A172 (cell line): Measurements from ENCODE around the gene B4GALT1. TPM values are rescaled to one million over a fixed set of nuclear protein-coding genes. Genes with fewer than 3 reads are reported as not detected.

Experiments used
- DNase-seq: peaks from one replicate; pipeline ENCODE4 v3.0.0-alpha.2; 2015; ENCODE audit warnings: low spot score
- total RNA-seq: library from RNA; depleted of rRNA; stranded (reverse); fragments of >200 nt; shearing (Covaris generic); gene quantifications from 2 replicates; pipeline ENCODE4 v1.2.3, GENCODE V29; 2014

B4GALT1 gene
- total RNA-seq, 1 experiment from 2014 or later, result 19.8 TPM

DNA sequence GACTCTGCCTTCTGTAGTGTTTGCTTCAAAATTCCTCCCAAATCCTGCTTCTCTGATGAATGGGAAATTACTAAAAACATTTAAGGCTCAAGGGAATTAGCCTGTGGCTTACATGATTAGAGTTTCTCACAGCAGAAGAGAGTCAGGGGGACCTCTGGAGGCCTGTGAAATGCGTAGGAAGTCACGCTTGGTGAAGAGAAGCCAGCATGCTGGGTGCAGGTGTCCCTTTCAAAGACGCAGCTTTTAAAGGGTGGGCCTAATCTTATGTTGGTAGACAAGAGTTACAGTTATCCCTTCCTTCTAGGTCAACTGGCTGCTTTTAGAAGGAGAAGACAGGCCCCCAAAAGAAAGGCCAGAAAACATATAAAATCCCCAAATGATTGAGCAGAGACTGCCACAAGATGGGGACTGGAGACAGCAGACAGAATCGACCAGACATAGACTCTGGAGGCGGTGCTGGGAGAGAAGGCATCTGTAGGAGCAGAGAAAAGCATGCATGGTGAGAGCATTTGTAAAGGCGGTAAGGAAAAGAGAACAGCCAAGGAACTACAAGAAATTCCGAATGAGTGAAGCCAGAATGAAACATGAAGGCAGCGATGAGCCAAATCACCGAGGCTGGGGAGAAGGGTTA lies 42.3 kb downstream of the B4GALT1 start:
- DNase-seq, result no peak

DNA sequence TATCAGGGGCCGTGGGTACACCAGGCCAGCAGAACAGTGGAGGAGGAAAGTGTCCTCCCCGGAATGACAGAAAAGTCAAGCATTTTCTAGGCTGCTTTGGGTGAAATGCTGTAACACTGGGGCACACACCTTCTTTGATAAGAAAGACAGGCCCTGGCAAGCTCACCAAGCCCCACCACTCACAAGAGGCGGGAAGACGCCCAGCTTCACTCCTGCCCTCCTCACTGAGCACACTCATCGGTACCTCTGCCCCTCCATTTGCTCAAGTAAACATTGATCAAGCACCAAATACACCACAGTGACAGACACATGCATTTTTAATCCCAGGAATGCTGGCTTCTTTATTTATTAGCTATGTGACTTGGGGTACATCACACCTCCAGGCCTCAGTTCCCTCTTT lies 43.1 kb downstream of the B4GALT1 start:
- no peak for DNase-seq

DNA sequence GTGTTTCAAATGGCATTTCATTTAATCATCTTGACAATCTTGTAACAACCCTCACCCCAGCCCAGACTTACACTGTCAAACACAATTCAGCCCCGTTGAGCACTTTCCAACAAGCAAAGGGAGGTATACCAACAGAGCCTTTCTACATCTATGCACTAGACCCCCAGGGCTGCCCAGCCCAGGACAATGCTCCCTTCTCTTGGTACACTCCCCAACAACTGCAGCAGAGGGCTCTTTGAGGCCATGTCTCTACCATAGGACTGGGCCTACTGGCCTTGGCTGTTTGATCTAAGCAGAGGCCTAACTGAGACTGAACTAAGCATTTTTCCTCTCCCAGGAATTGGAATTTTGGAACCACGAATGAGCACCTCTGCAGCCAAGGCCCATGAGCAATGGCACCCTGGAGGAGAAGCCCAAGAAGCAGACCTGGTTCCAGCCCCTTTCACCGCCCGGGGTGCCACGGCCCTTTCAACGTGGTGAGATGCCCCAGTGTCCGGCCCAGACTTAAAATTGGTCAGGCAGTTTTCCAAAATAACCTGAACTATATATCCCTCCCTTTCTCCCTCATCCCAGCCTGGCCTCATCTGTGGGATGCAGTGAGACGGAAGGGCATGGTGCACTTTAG lies 43.6 kb downstream of the B4GALT1 start:
- no peak for DNase-seq

DNA sequence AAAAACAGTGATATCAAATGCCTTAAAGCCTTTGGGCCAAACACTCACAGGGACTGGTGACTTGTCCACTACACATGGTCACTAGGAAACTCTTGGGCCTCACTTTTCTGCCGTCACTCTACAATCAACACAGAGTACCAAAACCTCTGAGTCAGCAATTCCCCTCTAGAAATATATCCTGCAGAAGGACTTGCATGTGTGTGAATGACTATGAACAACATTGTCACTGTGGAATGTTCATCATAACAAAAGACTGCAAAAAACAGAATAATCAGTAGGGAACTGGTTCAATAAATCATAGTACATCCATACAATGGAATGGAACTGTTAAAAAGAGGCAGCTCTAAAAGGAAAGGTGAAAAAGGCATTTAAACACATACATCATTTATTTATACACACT lies 46.5 kb downstream of the B4GALT1 start:
- DNase-seq, result no peak

DNA sequence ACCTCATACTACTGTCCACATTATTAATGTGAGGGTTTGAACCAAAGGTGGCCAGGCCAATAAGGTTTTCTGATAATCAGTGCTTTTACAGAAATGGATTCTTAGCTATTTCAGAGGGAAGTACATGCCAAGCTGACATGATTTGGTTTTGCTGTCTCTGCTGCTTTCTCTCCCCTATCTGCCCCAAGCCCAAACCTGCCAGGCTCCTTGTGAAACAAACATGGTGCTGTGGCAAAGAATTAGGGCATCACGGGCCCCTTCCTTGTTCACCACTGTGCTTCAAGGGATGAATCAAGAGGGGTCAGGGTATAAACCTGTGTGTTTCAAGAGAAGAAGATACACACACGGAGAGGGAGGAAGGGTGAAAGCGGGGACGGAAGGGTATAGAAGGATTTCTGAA lies 49.3 kb downstream of the B4GALT1 start:
- DNase-seq, result no peak

DNA sequence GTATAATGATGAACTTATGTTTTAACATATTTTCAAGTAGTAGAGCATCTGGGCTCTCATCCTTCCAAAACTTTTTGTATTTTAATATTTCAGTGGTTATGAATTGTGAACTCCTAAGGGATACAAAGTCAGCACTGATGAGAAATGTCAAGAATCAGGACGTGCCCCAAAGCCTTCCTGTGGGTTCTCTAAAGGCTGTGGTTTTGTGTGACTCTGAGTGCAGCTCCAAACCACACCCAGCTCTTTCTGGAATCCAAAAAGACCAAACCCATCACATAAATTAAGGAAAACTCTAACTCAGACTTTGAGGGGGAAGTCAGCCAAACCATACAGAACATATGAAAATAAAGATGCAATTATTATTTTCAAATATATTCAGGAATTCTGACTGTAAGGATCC lies 49.8 kb downstream of the B4GALT1 start:
- peak; percentile 51 for DNase-seq

DNA sequence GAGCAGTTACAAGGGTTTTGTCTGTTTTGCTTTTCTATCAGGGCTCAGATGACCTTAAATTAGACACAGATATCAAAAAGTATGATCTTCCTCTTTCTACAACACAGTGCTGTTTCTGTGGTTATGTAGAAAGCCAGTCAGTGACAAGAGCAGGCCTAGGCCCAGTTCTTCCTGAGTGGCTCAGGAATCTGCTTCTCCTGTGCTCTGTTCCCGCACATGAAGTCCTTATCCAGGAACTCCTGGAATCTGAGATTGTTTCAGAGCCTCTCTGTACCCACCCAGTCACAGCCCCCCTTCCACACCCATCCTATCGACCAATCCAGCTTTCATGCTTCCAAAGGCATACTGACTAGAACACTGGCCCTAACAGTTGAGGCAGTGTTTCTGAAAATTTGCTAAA lies 50.3 kb downstream of the B4GALT1 start:
- peak; percentile 18 for DNase-seq

DNA sequence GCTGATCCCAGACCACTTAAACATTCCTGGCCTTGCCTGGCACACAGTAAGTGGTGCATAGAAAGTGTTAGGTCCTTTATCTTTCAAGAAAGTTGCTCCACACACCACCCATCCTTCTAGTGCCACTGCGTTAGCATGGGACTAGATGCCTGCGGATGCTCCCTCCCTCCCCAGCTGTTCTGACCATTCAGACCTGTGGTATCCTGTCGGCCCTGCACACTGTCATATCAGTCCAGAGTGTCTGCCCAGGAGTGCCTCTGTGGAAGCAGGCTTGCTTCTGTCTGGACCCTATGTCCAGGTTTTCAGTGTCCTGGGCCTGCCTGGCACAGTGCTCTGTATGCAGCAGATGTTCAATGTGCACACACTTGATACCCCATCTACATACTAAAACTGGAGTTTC lies 52.4 kb downstream of the B4GALT1 start:
- DNase-seq, result no peak

DNA sequence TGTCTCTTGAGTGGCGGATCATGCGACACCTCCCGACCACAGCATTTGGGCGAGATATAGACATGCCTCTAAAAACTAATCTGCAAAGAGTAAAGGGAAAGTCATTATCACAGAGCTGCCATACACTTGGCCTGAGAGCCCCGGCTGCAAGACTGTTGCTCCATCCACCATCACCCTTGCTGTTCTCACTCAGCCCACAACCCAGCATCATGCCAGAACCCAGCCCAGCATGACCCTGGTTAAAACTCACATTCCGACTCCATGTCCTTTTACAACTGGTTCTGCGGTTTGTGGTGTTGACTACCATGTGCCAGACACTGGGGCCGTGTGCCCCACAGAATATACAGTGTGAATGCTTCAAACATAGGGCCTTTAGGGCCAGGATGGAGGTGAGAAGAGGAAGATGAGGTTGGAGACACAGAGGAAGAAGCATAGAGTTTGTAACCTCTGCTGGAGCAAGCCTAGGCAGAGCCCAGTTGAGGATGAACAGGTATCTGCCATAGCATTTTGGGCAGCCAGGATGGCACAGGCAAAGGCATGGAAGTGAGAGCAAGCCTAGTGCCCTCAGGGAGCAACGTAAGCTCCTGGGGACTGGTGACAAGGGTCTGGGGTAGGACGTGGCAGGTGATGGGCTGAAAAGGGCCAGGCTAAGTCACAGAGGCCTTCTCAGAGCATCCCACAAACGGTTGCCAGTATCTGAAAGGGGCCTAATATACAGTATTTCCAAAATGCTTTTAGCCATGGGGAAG lies 53.2 kb downstream of the B4GALT1 start:
- DNase-seq, result no peak

DNA sequence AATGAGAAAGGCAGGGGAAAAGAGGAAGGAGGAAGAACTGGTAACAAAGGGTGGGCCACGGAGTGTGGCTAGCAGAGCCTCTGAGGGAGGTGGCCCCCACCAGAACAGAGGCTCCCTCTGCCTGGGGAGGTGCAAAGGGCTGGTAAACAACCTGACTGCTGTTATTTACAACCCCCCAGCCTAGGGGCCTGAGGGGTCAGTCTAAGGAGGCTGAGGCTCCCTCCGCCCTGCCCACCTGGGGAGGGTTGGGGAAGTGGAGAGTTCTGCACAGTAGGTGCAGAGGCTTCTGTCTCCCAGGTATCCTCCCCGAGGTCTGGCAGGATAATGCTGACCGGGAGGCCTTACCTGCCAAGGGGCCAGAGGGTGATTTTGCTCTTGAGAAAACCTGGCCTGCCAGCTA lies 55.0 kb downstream of the B4GALT1 start:
- DNase-seq, result no peak

DNA sequence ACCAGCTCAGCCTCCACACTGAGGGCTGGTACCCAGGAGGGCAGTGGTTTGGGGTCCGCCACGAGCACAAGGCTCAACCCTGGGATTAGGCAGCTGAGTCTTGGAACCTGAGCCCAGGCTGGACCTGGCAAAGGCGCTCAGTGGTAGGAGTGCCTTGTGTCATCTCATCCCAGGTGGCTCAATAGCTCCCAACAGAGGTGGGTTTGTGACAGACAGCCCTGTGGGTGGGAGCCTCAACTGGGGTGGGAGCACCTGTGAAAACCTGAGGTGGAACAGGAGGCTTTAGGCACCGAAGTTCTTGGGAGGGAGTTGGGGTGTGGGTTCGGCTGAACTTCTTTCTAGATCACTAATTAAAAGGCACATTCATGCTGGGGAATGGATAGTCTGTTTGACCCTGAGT lies 55.5 kb downstream of the B4GALT1 start:
- DNase-seq, result no peak

DNA sequence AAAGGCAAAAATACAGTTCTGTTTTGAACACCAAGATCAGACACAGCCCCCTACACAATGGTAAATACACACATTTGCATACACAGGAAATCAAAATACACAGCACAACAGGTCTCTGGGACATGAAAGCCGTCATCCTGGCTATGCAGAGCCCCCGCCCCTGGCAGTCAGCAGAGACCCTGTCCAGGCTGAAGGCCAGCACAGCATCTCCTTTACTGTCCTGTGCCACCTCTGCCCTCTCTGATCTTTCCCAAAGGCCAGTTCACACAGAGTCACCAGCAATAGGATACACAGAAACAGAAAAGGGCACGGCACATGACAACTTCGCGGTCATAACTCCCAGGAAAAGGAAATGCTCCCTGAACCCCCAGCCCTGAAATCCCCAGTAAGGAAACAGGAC lies 56.5 kb downstream of the B4GALT1 start:
- no peak for DNase-seq

DNA sequence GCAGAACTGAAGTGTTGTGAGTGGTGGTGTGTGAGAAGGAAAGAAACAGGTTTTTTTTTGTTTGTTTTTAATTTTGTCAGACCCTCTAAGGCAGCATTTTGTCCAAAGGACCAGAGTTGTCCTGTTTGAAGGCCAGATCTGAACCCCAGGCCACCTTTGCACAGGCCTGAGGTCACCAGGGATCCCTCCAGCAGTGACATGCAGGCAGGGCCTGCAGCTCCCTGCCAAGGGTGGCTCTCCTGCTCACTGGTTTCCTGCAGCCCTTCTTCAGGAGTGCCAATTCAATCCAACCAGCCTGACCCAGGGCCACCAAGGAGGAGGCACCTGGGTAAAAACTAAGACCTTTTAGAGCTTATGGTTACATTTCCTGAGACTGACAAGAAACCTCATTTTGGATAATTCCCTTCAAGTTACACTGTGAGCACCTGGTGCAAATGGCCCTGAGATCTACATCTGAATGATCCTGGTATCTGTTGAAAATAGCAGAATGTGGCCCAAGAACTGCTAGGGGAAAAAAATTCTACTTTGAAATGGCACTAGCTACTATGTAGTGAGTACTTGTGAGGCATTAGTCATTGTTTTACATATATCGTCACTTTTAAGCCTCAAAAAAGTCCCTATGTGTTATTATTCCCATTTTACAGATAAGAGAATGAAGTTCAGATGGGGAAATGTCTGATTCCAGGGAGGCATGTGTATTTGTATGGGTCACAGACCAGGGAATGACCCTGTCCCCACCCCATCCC lies 57.1 kb downstream of the B4GALT1 start:
- DNase-seq, result no peak

DNA sequence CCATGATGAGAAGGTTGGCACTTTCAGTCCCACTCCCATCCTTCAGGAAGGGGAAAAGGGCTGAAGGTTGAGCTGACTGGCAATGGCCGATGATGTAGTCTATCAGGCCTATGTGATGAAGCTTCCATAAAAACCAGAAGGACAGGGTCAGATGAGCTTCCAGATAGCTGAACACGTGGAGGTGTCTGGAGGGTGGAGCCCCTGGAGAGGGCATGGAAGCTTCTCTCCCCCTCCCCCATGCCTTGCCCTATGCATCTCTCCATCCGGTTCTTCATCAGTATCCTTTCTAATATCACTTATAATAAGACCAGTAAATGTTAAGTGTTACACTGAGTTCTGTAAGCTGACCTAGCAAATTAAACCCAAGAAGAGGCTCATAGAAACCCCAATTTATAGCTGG lies 58.0 kb downstream of the B4GALT1 start:
- DNase-seq, result no peak

DNA sequence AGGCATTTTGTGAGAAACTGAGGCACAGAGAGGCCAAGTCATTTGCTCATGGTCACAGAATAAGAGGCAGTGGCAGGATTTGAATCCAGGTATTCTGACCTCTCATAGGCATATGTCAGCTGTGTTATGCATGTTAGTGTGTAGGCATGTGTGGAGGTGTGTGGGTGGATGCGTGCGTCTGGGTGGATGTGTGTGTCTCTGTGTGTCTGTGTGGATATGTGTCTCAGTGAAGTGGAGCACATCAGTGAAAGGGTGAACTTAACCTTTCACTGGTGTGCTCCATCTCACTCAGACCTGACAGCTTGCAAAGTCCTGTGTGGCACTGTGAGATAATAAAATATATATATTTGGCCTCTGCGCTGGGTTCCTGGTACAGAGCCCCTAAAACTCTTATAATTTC lies 58.7 kb downstream of the B4GALT1 start:
- DNase-seq, result no peak

DNA sequence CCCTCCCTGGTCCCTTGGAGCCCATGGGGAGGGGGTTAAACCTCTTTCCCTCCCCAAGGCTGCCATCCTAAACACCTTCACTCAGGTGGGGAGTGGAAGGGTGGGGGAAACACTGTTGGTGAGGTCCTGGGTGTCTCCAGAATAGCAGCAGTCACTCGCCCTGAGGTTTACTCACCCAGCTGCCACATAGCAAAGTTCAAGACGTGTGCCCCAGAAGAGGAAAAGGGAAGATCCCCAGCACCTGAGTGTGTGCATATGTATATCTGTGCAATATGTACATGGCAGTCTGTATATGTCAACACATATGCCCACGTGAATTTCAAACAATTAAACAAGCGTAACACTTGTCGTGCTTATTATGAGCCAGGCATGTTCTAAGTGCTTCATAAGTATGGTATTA lies 59.4 kb downstream of the B4GALT1 start:
- no peak for DNase-seq

DNA sequence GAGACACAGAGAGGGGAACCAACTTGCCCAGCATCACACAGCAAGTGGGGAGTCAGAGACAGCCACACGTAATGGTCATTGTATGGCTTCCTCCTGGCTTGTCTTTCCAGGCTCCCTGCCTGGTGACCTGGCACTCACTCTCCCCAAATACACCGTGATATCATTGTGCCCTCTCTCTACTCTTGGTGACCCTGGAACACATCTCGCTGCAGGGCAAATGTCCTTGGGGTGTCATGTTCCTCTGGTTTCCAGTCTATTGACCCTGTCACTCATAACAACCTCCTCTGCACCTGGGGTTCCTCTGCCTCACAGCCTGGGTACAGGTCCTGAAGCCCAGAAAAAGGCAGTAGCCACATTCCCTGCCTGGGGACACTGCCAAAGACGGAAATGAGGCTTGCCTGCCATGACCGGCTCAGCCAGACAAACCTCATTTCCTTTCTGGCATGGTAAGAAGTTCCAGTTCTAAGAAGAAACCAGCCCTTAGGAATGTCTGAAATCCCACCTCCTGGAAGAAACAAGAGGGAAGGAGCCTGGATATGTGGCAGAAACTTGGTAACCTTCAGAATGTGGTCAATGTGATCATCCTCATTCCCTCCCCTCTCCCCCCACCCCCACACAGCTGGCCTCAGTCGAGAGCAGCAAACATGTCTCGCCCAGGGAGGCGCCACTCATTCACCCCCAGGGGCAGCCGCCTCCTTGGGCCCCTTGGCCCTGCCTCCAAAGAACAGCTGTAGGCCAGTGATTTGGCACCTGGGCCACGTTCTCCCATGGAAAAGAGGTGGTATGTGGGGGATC lies 60.1 kb downstream of the B4GALT1 start:
- DNase-seq, result peak; percentile 69

DNA sequence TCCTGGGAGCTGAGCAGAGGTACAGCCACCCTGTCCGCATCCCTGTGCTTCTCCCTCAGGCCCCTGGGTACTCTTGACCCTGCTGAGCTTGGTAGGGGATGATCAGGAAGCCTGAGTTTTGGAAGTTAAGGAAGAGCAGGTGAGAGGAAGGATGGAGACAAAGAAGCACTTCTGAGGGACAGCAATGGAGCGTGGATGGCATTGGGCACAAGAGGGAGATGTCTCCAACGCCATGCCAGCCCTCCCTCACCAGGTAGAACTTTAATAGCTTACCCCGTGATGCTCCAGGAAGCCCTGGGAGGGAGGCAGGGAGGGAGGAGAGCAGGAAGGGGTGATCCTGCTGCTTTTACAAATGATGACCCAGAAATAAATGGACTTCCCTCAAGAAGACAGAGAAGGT lies 60.8 kb downstream of the B4GALT1 start:
- DNase-seq, result no peak

DNA sequence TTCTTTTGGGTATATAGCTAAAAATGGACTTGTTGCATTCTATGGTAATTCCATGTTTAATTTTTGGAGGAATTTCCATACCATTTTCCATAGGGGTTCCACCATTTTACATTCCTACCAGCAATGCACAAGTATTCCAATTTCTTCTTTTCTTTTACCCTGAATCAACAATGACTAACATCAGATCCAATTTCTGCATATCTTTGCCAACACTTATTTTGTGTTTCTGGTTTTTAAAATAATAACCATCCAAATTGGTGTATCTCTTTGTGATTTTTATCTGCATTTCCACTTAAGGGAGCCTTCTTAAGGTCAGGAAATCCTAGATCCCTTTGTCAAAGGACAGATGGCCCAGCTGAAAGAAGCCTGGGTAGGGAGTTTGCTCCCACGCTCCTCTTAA lies 61.2 kb downstream of the B4GALT1 start:
- no peak for DNase-seq

DNA sequence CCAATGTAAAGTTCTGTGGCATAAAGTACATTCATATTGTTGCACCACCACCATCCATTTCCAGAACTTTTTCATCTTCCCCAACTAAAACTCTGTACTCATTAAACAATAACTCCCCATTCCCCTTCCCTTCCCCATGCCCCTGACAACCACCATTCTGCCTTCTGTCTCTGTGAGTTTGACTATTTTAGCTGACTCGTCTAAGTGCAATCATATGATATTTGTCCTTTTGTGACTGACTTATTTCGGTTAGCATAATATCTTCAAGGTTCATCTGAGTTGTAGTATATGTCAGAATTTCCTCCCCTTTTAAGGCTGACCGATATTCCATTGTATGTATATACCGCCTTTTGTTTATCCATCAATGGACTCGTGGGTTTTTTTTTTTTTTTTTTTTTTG lies 61.6 kb downstream of the B4GALT1 start:
- no peak for DNase-seq

DNA sequence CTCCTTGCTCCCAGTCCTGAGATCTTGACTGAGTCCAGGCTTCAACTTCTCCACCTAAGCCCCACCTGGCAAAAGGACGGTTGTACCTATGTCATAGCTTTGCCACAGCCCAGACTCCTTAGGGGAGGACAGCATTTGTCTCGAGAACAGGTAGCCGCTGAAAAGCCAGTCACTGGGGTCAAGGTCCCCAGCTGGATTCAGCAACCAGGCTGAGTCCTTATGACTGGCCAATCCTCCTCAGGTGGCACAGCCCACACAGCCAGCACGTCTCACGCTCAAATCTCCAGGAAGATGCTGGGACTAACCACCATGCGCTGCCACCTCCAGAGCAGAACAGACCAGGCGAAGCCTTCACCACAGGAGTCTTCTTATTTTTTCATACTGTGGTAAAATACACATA lies 62.7 kb downstream of the B4GALT1 start:
- DNase-seq, result no peak
